Esophagus (tissue), 2 donors: ENCODE results near the gene TRIM69. TPM values are rescaled to one million over a fixed set of nuclear protein-coding genes. Genes with fewer than 3 reads are reported as not detected.
A peak's percentile ranks its signal among the peaks of the same experiment; 100 is the strongest.
"Not testable (repeated sequence)": the region's sequence is repeated elsewhere in the genome, so short reads cannot be mapped to it uniquely, and the experiment has no call there.

Experiments
- H3K27ac ChIP-seq, 2 donors: one replicate each; pipeline ENCODE4 v1.5.1; 2013; ENCODE audit warnings: low read depth in 2 of 2, mild to moderate bottlenecking in 2 of 2, inconsistent platforms in 1 of 2, low read length in 1 of 2, moderate library complexity in 1 of 2
- H3K27me3 ChIP-seq, 2 donors: one replicate each; pipeline ENCODE4 v1.6.1; 2013; ENCODE audit warnings: low read length in 2 of 2, control low read depth in 1 of 2, mild to moderate bottlenecking in 1 of 2; ENCODE audit not compliant: insufficient read depth in 2 of 2, control insufficient read depth in 1 of 2
- H3K36me3 ChIP-seq, 2 donors: one replicate each; pipeline ENCODE4 v1.6.1; 2013; ENCODE audit warnings: low read length in 1 of 2; ENCODE audit not compliant: control insufficient read depth in 2 of 2, insufficient read depth in 2 of 2
- H3K4me1 ChIP-seq, 2 donors: one replicate each; pipeline ENCODE4 v1.6.1; 2013; ENCODE audit warnings: low read length in 1 of 2; ENCODE audit not compliant: control insufficient read depth in 2 of 2, insufficient read depth in 2 of 2
- H3K4me3 ChIP-seq, 2 donors: one replicate each; pipeline ENCODE4 v1.5.1; 2013; ENCODE audit warnings: low read length in 2 of 2, mild to moderate bottlenecking in 2 of 2, low read depth in 1 of 2, moderate library complexity in 1 of 2
- H3K9me3 ChIP-seq, 2 donors: one replicate each; pipeline ENCODE4 v1.6.1; 2013; ENCODE audit warnings: mild to moderate bottlenecking in 2 of 2, low read depth in 1 of 2, low read length in 1 of 2, moderate library complexity in 1 of 2; ENCODE audit not compliant: control insufficient read depth in 2 of 2, insufficient read depth in 1 of 2
- WGBS, 2 donors: extraction: QIAGEN DNeasy Blood & Tissue Kit; methylation state at CpG; one replicate each; pipeline ENCODE4 v1.1.7; 2013; 5-methylcytosine and 5-hydroxymethylcytosine counted together
- polyA plus RNA-seq, 2 donors: library from polyadenylated mRNA; stranded (reverse); fragments of 200-250 nt; gene quantifications; one replicate each; pipeline ENCODE4 v1.2.3, GENCODE V29; 2013
- donor health status: healthy with polysubstance abuse.
- donor health status: Bipolar disorder and iron deficiency.

Gene TRIM69
- polyA plus RNA-seq, 2 donors, result 9.4 to 11.1 TPM

DNA sequence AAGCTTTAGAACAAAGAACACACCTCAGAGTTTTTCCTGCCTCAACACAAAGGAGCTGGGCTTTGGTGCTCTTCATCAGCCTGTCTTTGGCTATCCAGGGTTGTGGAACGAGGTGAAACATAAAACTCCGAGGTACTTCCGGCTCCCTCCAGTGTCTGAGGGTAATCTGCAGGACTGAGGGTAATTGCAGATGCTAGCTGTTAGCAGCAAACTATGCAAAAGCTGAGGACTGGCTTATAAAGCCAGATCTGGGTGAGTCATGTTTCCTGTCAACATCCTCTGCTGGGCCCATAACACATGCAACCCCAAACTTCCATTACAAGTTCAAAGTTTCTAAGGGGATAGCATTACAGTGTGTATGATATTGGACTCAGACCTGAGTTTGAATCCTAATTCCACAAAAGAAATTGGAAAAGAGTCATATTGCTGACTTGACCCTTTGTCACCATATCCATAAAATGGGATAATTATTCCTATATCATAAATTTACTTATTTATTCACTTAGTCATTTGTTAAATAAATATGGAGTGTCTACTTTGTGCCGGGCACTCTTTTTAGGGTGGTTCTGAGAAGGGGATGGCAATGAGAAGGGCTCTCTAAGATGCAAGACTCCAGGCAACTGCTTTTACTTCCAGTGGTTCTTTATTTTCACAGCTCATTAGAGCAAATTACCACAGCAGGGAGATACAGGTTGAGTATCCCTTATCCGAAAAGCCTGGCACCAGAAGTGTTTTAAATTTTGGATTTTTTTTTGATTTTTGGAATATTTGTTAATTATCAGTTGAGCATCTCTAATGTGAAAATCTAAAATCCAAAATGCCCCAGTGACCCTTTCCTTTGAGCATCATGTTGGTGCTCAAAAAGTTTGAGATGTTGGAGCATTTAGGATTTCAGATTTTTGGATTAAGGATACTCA lies 9.5 kb upstream of the TRIM69 start:
- Histone ChIP-seq H3K36me3 (no peaks in the 10 kb centered on the region), H3K4me1 (no peaks in the 10 kb centered on the region), H3K9me3 (no peaks in the 10 kb centered on the region), H3K4me3 (no peak overlapping the region), H3K27me3 (no peaks in the 10 kb centered on the region), H3K27ac (peak overlapping the region; percentile 93 to 99)
- 24 to 25% methylated on average over 5 of the region's 5 CpGs for WGBS, 2 donors

GRCh38 chr15:44727485-44728231 lies 8.7 kb upstream of the TRIM69 start:
- 69% methylated on average over 6 of the region's 6 CpGs for WGBS, 2 donors
- peak overlapping the region; percentile 93 to 99 for H3K27ac ChIP-seq
- no peak overlapping the region for H3K4me3 ChIP-seq
- no peaks in the 10 kb centered on the region for H3K27me3 ChIP-seq
- no peaks in the 10 kb centered on the region for H3K36me3 ChIP-seq
- no peaks in the 10 kb centered on the region for H3K9me3 ChIP-seq
- no peaks in the 10 kb centered on the region for H3K4me1 ChIP-seq

DNA sequence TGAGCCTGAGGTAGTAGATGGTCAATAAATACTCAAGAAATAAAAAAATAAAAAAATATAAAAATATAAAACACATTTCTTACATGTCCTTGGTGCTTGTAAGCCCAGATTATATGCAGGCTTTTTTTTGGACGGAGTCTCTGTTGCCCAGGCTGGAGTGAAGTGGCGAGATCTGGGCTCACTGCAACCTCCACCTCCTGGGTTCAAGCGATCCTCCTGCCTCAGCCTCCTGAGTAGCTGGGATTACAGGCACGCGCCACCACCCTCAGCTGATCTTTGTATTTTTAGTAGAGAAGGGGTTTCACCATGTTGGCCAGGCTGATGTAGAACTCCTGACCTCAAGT lies 8.1 kb upstream of the TRIM69 start:
- 54 to 58% methylated on average over 5 of the region's 5 CpGs for WGBS, 2 donors
- not testable (repeated sequence) for H3K27me3 ChIP-seq, H3K9me3 ChIP-seq, H3K4me1 ChIP-seq, H3K36me3 ChIP-seq
- Histone ChIP-seq H3K27ac (peak overlapping the region; percentile 98 to 99), H3K4me3 (peak overlapping the region; percentile 20 to 78)

DNA sequence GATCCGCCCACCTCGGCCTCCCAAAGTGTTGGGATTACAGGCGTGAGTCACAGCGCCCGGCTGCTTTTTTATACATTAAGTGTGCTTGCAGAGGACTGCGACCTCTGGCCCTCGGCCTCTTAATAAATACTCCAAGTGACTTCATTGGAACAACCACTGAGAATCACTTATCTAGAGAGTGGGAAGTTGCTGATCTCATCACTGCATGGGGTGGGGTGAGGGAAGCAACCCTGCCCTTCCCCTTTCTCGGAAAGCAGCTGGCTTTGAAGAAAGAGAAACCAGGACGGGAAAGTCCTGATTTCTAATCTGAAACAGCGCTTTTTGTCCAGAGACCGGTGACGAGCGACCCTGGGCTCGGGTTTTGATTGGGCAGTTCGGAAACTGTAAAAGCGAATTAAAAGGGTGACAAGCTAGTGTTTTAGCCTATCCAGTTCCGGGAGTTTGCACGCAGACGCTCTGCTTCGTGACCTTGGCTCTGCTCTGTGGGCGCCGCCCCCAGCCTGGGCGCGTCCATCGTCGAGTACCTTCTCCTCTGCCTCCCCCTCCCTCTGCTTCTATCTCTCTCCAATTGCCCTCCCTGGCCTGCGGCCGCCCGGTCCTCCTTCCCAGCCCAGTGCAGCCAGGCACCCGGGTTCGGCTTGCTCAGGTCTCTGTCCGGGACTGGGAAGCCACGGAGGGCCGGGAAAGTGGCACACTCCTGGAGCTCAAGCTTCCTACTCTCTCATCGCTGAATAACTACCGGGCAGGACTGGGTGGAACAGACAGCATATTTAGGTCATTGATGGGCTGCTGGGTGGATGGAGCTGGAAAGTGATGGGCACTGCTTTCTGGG lies 7.5 kb upstream of the TRIM69 start:
- Histone ChIP-seq H3K36me3 (no peaks in the 10 kb centered on the region), H3K4me1 (no peaks in the 10 kb centered on the region), H3K4me3 (peak overlapping the region; percentile 73 to 78), H3K9me3 (no peaks in the 10 kb centered on the region), H3K27ac (peak overlapping the region; percentile 98 to 99), H3K27me3 (no peaks in the 10 kb centered on the region)
- WGBS, 2 donors, result 0% methylated on average over 33 to 36 of the region's 36 CpGs

DNA sequence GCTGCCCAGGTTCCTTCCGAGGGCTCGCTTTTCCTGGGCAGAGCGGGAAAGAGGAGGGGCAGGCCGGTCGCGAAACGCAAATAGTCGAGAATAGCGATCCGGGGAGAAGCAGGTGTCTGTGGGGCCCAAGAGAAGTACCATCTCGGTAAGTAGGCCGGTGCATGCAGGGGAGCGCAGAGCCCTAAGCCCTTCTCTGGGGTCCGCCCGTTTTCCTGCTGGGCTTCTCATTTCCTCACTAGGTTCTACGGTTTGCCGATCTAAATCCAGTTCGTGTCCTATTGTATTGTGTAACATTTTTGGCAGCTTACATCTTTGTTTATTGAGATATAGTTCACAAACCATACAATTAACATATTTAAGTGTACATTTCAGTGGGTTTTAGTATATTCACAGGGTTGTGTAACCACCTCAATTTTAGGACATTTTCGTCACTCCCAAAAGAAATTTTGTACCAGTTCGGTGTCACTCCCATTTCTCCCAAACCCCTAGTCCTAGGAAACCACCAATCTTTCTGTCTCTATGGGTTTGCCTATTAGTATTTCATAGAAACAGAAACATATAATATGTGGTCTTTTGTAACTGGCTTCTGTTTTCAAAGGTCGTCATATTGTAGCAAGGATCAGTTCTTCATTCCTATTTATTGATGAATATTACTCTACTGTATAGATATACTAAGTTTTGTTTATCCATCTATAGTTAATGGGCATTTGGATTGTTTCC lies 6.8 kb upstream of the TRIM69 start:
- Histone ChIP-seq H3K27ac (peak overlapping the region; percentile 98 to 99), H3K36me3 (no peaks in the 10 kb centered on the region), H3K4me1 (no peaks in the 10 kb centered on the region), H3K9me3 (no peaks in the 10 kb centered on the region), H3K4me3 (peak overlapping the region; percentile 73 to 78), H3K27me3 (no peaks in the 10 kb centered on the region)
- WGBS, 2 donors, result 3% methylated on average over 21 of the region's 21 CpGs

GRCh38 chr15:44734839-44735481 lies 1.4 kb upstream of the TRIM69 start:
- no peaks in the 10 kb centered on the region for H3K9me3 ChIP-seq
- no peaks in the 10 kb centered on the region for H3K27me3 ChIP-seq
- H3K27ac ChIP-seq, result peak overlapping the region in 1 of 2 donors; percentile 64
- H3K4me1 ChIP-seq, result no peaks in the 10 kb centered on the region
- no peaks in the 10 kb centered on the region for H3K36me3 ChIP-seq
- 61 to 68% methylated on average over 2 of the region's 2 CpGs for WGBS, 2 donors
- H3K4me3 ChIP-seq, result no peak overlapping the region

- Histone ChIP-seq H3K4me1 (no peaks in the 10 kb centered on the region), H3K27ac (peak overlapping the region; percentile 8 to 64), H3K27me3 (no peaks in the 10 kb centered on the region), H3K9me3 (no peaks in the 10 kb centered on the region), H3K36me3 (no peaks in the 10 kb centered on the region), H3K4me3 (no peak overlapping the region)
- 49 to 54% methylated on average over 8 of the region's 8 CpGs for WGBS, 2 donors
These were observed 697 bp upstream of the TRIM69 start for GRCh38 chr15:44735482-44736180.

DNA sequence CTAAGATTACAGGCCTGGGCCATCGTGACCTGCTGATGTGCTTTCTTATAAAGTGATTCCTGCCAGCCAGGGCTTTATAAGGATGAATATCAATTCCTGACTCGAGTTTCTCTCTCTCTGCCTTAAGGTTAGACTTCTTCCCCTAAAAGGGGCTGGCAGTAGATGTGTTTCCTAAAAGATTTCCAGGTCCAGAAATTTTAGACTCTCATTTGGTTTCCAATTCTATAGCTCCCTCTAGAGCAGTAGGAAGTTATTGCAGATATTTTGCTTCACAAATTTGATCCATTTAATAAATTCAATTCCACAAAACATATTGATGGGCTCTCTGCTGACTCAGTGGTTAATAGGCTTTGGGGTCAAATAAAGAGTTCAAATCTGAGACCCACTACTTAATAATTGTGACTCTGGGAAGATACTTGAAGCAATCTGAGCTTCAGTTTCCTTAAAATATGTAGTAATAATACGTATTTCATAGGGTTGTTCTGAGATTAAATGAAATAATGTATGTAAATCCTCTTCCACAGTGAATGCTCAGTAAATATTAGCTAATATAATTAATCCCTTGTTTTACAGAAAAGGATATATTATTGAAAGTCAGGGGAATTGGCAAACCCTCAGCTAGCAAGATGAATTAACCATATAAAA lies 2.1 kb downstream of the TRIM69 start:
- no peaks in the 10 kb centered on the region for H3K4me1 ChIP-seq
- WGBS, 2 donors, result 66 to 67% methylated on average over 3 of the region's 3 CpGs
- H3K4me3 ChIP-seq, result no peak overlapping the region

More for the DNA sequence above, 2.1 kb downstream of the TRIM69 start:
- Histone ChIP-seq H3K27me3 (no peaks in the 10 kb centered on the region), H3K36me3 (no peaks in the 10 kb centered on the region), H3K9me3 (no peaks in the 10 kb centered on the region), H3K27ac (no peak overlapping the region)
